ENCODE results near the gene TMX2. TPM values are rescaled to one million over a fixed set of nuclear protein-coding genes. Genes with fewer than 3 reads are reported as not detected.
A peak's percentile ranks its signal among the peaks of the same experiment; 100 is the strongest.

TMX2 gene
- total and polyA plus RNA-seq, 10 of the 15 experiments (the other 5 are each of a cell fraction or from before 2014, with no cell fraction given): 64.3 to 134 (median 91.6) TPM

DNA sequence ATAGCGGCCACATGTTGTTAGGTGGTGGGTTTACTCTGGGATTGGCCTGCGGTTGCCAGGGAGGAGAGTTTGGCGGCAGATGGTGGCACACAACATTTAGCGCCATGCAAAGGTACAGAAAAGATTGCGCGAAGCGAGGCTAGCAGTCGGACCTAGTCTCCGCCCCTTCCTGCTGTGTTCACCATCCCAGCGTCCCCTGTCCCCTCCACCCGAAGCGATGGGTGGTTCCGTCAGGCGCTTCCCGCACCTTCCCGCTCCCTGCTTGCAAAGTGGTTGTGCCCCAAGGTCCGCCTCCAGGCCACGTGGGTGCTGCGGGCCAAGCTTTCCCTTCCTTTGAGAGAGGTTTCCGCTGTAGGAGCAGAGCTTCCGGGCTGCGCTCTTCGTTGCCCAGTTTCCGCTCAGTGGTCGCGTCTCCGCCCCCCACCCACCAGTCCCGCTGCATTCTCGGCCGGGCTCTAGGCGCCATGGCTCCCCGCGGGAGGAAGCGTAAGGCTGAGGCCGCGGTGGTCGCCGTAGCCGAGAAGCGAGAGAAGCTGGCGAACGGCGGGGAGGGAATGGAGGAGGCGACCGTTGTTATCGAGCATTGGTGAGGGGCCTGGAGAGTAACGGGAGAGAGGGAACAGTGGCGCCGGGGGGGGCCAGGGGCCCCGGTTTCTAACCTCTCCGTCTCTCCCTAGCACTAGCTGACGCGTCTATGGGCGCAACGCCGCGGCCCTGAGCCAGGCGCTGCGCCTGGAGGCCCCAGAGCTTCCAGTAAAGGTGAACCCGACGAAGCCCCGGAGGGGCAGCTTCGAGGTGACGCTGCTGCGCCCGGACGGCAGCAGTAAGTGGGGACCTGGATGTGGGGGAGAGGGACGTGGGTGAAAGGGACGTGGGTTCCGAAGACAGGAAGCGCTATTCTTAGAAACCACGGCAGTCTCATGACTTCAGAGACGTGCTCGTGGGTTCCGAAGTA lies 29.0 kb downstream of the TMX2 start, which contains the start of gene SELENOH (continued):
- TF ChIP-seq, protein P1, sequence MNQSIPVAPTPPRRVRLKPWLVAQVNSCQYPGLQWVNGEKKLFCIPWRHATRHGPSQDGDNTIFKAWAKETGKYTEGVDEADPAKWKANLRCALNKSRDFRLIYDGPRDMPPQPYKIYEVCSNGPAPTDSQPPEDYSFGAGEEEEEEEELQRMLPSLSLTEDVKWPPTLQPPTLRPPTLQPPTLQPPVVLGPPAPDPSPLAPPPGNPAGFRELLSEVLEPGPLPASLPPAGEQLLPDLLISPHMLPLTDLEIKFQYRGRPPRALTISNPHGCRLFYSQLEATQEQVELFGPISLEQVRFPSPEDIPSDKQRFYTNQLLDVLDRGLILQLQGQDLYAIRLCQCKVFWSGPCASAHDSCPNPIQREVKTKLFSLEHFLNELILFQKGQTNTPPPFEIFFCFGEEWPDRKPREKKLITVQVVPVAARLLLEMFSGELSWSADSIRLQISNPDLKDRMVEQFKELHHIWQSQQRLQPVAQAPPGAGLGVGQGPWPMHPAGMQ (IDR thresholded peaks at IDR 0.05; ENCODE audit: borderline replicate concordance): peak; percentile 66
- TF ChIP-seq, protein P2, sequence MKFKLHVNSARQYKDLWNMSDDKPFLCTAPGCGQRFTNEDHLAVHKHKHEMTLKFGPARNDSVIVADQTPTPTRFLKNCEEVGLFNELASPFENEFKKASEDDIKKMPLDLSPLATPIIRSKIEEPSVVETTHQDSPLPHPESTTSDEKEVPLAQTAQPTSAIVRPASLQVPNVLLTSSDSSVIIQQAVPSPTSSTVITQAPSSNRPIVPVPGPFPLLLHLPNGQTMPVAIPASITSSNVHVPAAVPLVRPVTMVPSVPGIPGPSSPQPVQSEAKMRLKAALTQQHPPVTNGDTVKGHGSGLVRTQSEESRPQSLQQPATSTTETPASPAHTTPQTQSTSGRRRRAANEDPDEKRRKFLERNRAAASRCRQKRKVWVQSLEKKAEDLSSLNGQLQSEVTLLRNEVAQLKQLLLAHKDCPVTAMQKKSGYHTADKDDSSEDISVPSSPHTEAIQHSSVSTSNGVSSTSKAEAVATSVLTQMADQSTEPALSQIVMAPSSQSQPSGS (IDR thresholded peaks at IDR 0.05; ENCODE audit: low read length): 0 out of 2 replicates have a peak, but pooled peaks have one; percentile 41
- no peak for TF ChIP-seq GATAD2B (conservative IDR thresholded peaks at IDR 0.05; ENCODE audit: low read depth)
- no peak for TF ChIP-seq SMC3 (IDR thresholded peaks at IDR 0.05; ENCODE audit: borderline replicate concordance, low read length)
- TF ChIP-seq ZNF274 (IDR thresholded peaks at IDR 0.05; ENCODE audit: insufficient read depth, insufficient read length): no peak
- TF ChIP-seq, protein P3, sequence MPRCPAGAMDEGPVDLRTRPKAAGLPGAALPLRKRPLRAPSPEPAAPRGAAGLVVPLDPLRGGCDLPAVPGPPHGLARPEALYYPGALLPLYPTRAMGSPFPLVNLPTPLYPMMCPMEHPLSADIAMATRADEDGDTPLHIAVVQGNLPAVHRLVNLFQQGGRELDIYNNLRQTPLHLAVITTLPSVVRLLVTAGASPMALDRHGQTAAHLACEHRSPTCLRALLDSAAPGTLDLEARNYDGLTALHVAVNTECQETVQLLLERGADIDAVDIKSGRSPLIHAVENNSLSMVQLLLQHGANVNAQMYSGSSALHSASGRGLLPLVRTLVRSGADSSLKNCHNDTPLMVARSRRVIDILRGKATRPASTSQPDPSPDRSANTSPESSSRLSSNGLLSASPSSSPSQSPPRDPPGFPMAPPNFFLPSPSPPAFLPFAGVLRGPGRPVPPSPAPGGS (IDR thresholded peaks at IDR 0.05; ENCODE audit: borderline replicate concordance, insufficient read depth, low read depth, low read length, poor library complexity, severe bottlenecking): peak; percentile 73
- TF ChIP-seq, protein P4, sequence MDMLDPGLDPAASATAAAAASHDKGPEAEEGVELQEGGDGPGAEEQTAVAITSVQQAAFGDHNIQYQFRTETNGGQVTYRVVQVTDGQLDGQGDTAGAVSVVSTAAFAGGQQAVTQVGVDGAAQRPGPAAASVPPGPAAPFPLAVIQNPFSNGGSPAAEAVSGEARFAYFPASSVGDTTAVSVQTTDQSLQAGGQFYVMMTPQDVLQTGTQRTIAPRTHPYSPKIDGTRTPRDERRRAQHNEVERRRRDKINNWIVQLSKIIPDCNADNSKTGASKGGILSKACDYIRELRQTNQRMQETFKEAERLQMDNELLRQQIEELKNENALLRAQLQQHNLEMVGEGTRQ (IDR thresholded peaks at IDR 0.05; ENCODE audit: borderline replicate concordance, low read depth, low read length): peak; percentile 76
- TF ChIP-seq MAX (IDR thresholded peaks at IDR 0.05; ENCODE audit: low read depth, low read length): peak; percentile 96
- TF ChIP-seq SMAD1 (IDR thresholded peaks at IDR 0.05; ENCODE audit: low read depth, partially characterized antibody): no peak
- TF ChIP-seq, protein P5, sequence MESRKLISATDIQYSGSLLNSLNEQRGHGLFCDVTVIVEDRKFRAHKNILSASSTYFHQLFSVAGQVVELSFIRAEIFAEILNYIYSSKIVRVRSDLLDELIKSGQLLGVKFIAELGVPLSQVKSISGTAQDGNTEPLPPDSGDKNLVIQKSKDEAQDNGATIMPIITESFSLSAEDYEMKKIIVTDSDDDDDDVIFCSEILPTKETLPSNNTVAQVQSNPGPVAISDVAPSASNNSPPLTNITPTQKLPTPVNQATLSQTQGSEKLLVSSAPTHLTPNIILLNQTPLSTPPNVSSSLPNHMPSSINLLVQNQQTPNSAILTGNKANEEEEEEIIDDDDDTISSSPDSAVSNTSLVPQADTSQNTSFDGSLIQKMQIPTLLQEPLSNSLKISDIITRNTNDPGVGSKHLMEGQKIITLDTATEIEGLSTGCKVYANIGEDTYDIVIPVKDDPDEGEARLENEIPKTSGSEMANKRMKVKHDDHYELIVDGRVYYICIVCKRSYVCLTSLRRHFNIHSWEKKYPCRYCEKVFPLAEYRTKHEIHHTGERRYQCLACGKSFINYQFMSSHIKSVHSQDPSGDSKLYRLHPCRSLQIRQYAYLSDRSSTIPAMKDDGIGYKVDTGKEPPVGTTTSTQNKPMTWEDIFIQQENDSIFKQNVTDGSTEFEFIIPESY (IDR thresholded peaks at IDR 0.05): no peak
- TF ChIP-seq IRF3 (IDR thresholded peaks at IDR 0.05): 0 out of 2 replicates have a peak, but pooled peaks have one; percentile 48
- no peak for TF ChIP-seq MYB (IDR thresholded peaks at IDR 0.05; ENCODE audit: borderline replicate concordance, low read depth, low read length)
- TF ChIP-seq POLR2AphosphoS5 (IDR thresholded peaks at IDR 0.05; ENCODE audit: low read length): peak; percentile 95
- peak; percentile 89 for TF ChIP-seq RFX5 (IDR thresholded peaks at IDR 0.05; ENCODE audit: low read depth, low read length)
- peak; percentile 98; the same call in 1 of the 2 replicates for TF ChIP-seq CBX5 (IDR thresholded peaks at IDR 0.05; ENCODE audit: low read depth)
- TF ChIP-seq ZNF217 (IDR thresholded peaks at IDR 0.05): no peak
- TF ChIP-seq NR2F1 (conservative IDR thresholded peaks at IDR 0.05): peak; percentile 77
- TF ChIP-seq EED (IDR thresholded peaks at IDR 0.05; ENCODE audit: low read depth): peak; percentile 93
